Esophagus muscularis mucosa (tissue), 4 donors: ENCODE measurements around the gene CAMK1D.

Source experiments
- CTCF ChIP-seq, 3 experiments: fragments of 200-600 bp in 2 of 3; fragments of 450-650 bp in 1 of 3; sonication (generic) in 2 of 3; IDR thresholded peaks; one replicate each; pipeline ENCODE4 v1.5.1; 2017 to 2019; ENCODE audit warnings: antibody characterized with exemption in 3 of 3, mild to moderate bottlenecking in 2 of 3, moderate library complexity in 1 of 3
- EP300 ChIP-seq: sonication (generic); formaldehyde crosslinking; IDR thresholded peaks from one replicate; pipeline ENCODE4 v1.6.1; 2017; ENCODE audit warnings: antibody characterized with exemption
- POLR2A ChIP-seq: fragments of 450-650 bp; IDR thresholded peaks from one replicate; pipeline ENCODE4 v1.6.1; 2017; ENCODE audit warnings: antibody characterized with exemption, moderate library complexity, mild to moderate bottlenecking, low read depth
- POLR2AphosphoS5 ChIP-seq, 2 donors: sonication (generic); formaldehyde crosslinking; IDR thresholded peaks; one replicate each; pipeline ENCODE4 v1.6.1; 2017; ENCODE audit warnings: antibody characterized with exemption in 2 of 2

- no peak for TF ChIP-seq CTCF (IDR thresholded peaks at IDR 0.05)
- TF ChIP-seq POLR2A = no peak
- TF ChIP-seq POLR2AphosphoS5 (IDR thresholded peaks at IDR 0.05) = no peak
- TF ChIP-seq EP300 = no peak
Measured at GRCh38 chr10:12484941-12485805, 135.8 kb downstream of the CAMK1D start.
